ENCODE data around the gene CRTC2.
"Not testable (repeated sequence)": the region's sequence is repeated elsewhere in the genome, so short reads cannot be mapped to it uniquely, and the experiment has no call there.

CRTC2 gene

GRCh38 chr1:153928245-153928644 is 30.2 kb downstream of the CRTC2 start:
- DNase-seq: no peak

- no peak for DNase-seq
These were observed 32.0 kb downstream of the CRTC2 start for GRCh38 chr1:153926405-153926804.

- peak; percentile 100 for DNase-seq
These were observed 35.2 kb downstream of the CRTC2 start, which contains the start of gene GATAD2B for GRCh38 chr1:153922972-153923925. GATAD2B (minus strand) TSS chr1:153922972; CDS start chr1:153828347, 94,625 bp downstream.

- no peak for DNase-seq
These were observed 36.1 kb downstream of the CRTC2 start for GRCh38 chr1:153922076-153922971.

GRCh38 chr1:153921803-153922075 is 36.7 kb downstream of the CRTC2 start:
- DNase-seq: no peak

GRCh38 chr1:153921080-153921802 is 37.2 kb downstream of the CRTC2 start:
- DNase-seq: no peak

- DNase-seq: peak; percentile 12 to 56
These were observed 38.2 kb downstream of the CRTC2 start for GRCh38 chr1:153919876-153920852.

GRCh38 chr1:153916297-153916696 is 42.1 kb downstream of the CRTC2 start:
- no peak for DNase-seq

GRCh38 chr1:153912349-153912748 is 46.1 kb downstream of the CRTC2 start:
- no peak for DNase-seq

GRCh38 chr1:153910560-153910959 is 47.9 kb downstream of the CRTC2 start:
- not testable (repeated sequence) for DNase-seq

- no peak for DNase-seq
These were observed 50.3 kb downstream of the CRTC2 start for GRCh38 chr1:153908071-153908470.

- no peak for DNase-seq
These were observed 51.3 kb downstream of the CRTC2 start for GRCh38 chr1:153907134-153907533.

- no peak for DNase-seq
These were observed 52.0 kb downstream of the CRTC2 start for GRCh38 chr1:153906396-153906795.

- DNase-seq: not testable (repeated sequence)
These were observed 52.5 kb downstream of the CRTC2 start for GRCh38 chr1:153905908-153906307.

GRCh38 chr1:153903841-153904455 is 54.5 kb downstream of the CRTC2 start:
- DNase-seq: no peak

GRCh38 chr1:153899509-153899908 is 58.9 kb downstream of the CRTC2 start:
- DNase-seq: no peak
